Activated gamma-delta T cell treated with anti-CD3 and anti-CD28 coated beads, Interleukin-2, amount 50 U/mL, for 16 hours (primary cell): Measurements from ENCODE around the gene AHCTF1.
A peak's percentile ranks its signal among the peaks of the same experiment; 100 is the strongest.

ENCODE experiments used
- DNase-seq: peaks from one replicate; pipeline ENCODE4 v3.0.0-alpha.2; 2020; ENCODE audit warnings: low read depth

AHCTF1 gene

GRCh38 chr1:246931549-246932365, at the start of gene AHCTF1:
AHCTF1 (minus strand) TSS chr1:246931948; CDS start chr1:246918370, 13,578 bp downstream.
- peak; percentile 93 for DNase-seq

GRCh38 chr1:246978785-246979184, 47.0 kb upstream of the AHCTF1 start:
- DNase-seq: no peak

- no peak for DNase-seq
Observed at GRCh38 chr1:246978281-246978680, 46.5 kb upstream of the AHCTF1 start.

GRCh38 chr1:246971969-246972368, 40.2 kb upstream of the AHCTF1 start:
- DNase-seq: no peak

GRCh38 chr1:246971090-246971721, 39.5 kb upstream of the AHCTF1 start:
- peak; percentile 10 for DNase-seq

GRCh38 chr1:246969621-246970020, 37.9 kb upstream of the AHCTF1 start:
- no peak for DNase-seq

- DNase-seq: no peak
Observed at GRCh38 chr1:246966502-246966901, 34.8 kb upstream of the AHCTF1 start.

GRCh38 chr1:246959944-246960693, 28.4 kb upstream of the AHCTF1 start:
- no peak for DNase-seq

GRCh38 chr1:246954126-246954525, 22.4 kb upstream of the AHCTF1 start:
- DNase-seq: no peak

- no peak for DNase-seq
Observed at GRCh38 chr1:246951413-246951812, 19.7 kb upstream of the AHCTF1 start.

- DNase-seq: no peak
Observed at GRCh38 chr1:246949956-246950355, 18.2 kb upstream of the AHCTF1 start.

- no peak for DNase-seq
Observed at GRCh38 chr1:246947255-246947654, 15.5 kb upstream of the AHCTF1 start.

GRCh38 chr1:246946366-246946765, 14.6 kb upstream of the AHCTF1 start:
- DNase-seq: no peak

GRCh38 chr1:246934765-246935164, 3.0 kb upstream of the AHCTF1 start:
- DNase-seq: no peak

- DNase-seq: no peak
Observed at GRCh38 chr1:246933893-246934292, 2.1 kb upstream of the AHCTF1 start.

- DNase-seq: no peak
Observed at GRCh38 chr1:246932366-246932700, 585 bp upstream of the AHCTF1 start.

- peak; percentile 30 for DNase-seq
Observed at GRCh38 chr1:246930830-246931548, 759 bp downstream of the AHCTF1 start.

- DNase-seq: no peak
Observed at GRCh38 chr1:246925997-246926626, 5.6 kb downstream of the AHCTF1 start.

GRCh38 chr1:246923900-246924299, 7.8 kb downstream of the AHCTF1 start:
- DNase-seq: no peak

GRCh38 chr1:246923482-246923881, 8.3 kb downstream of the AHCTF1 start:
- no peak for DNase-seq

GRCh38 chr1:246921481-246921880, 10.3 kb downstream of the AHCTF1 start:
- no peak for DNase-seq

- DNase-seq: no peak
Observed at GRCh38 chr1:246919902-246920301, 11.8 kb downstream of the AHCTF1 start.
